Measurements from ENCODE around the gene HS6ST3.

HS6ST3 gene

DNA sequence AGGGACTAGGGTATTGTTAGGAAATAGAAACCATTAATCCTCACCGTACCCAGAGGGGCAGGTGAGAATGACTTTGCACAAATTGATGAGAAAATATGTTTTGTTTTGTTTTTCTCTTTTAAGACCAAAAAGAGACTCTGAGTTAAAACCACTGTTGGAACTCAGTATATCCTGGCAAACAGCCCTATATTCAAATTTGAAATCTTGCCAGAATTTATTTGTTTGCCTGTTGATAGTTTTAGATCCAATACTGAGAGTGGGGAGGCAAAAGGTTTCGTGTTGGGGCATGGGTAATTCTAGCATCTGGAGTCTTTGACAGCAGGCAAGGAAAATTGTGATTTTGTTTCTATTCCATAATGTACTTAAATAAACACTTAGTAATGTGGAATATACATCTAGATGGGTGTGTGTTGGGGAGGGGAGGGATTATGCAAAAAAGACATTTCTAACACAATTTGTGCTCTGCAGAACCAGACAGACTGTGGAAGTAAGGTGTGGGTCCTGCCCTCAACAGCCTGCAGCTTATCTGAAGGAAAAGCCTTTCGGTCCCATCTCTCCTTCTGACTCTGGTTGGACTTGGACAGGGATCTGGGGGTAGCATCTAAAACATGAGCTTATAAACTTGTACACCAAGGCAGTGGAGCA is 713.7 kb downstream of the HS6ST3 start:
- POLR2A ChIA-PET, result interaction anchor here (0.7 kb wide), 1 partner anchor 594 kb away, joined by 3 read pairs; no protein-coding TSS in a partner anchor
- DNase-seq (ENCODE audit: extremely low spot score), result no peak
- CTCF ChIA-PET, result no interaction called here
- TF ChIP-seq, protein P1, sequence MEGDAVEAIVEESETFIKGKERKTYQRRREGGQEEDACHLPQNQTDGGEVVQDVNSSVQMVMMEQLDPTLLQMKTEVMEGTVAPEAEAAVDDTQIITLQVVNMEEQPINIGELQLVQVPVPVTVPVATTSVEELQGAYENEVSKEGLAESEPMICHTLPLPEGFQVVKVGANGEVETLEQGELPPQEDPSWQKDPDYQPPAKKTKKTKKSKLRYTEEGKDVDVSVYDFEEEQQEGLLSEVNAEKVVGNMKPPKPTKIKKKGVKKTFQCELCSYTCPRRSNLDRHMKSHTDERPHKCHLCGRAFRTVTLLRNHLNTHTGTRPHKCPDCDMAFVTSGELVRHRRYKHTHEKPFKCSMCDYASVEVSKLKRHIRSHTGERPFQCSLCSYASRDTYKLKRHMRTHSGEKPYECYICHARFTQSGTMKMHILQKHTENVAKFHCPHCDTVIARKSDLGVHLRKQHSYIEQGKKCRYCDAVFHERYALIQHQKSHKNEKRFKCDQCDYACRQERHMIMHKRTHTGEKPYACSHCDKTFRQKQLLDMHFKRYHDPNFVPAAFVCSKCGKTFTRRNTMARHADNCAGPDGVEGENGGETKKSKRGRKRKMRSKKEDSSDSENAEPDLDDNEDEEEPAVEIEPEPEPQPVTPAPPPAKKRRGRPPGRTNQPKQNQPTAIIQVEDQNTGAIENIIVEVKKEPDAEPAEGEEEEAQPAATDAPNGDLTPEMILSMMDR (IDR thresholded peaks at IDR 0.05; ENCODE audit: control extremely low read depth, extremely low read depth, low read depth, missing control alignments), result no peak

DNA sequence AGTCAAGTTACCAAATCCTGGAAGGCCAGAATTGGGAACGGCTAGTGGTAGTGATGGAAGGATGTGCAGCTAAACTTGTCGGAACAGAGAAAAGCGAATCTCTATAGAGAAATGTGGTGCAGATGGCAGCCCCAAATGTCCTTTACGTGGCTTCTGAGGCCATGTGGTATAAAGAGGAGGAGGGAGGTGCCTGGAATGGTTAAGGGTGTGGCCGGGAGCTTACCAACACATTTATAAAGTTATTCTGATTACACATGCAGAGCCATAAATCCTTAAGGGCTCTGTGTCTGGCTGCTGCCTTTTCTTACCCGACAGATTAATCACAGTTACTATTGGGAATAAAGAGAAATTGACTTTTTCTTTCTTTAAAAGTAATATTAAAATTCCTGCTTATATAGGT is 714.3 kb downstream of the HS6ST3 start:
- CTCF ChIA-PET, result interaction anchor here (2.1 kb wide), 1 partner anchor 13 kb away, joined by 7 read pairs; no protein-coding TSS in a partner anchor
- TF ChIP-seq, protein P1 (IDR thresholded peaks at IDR 0.05; ENCODE audit: control extremely low read depth, extremely low read depth, low read depth, missing control alignments), result no peak
- DNase-seq (ENCODE audit: extremely low spot score), result no peak
- POLR2A ChIA-PET, result interaction anchor here (0.7 kb wide), 1 partner anchor 593 kb away, joined by 3 read pairs; no protein-coding TSS in a partner anchor

- ChIA-PET CTCF (no interaction called here), POLR2A (no interaction called here)
- DNase-seq (ENCODE audit: extremely low spot score), result no peak
- TF ChIP-seq, protein P1 (IDR thresholded peaks at IDR 0.05; ENCODE audit: control extremely low read depth, extremely low read depth, low read depth, missing control alignments), result no peak
These were observed 716.8 kb downstream of the HS6ST3 start for GRCh38 chr13:96806746-96807145.

GRCh38 chr13:96809366-96810096 is 719.6 kb downstream of the HS6ST3 start:
- no peak for DNase-seq (ENCODE audit: extremely low spot score)
- TF ChIP-seq, protein P1 (IDR thresholded peaks at IDR 0.05; ENCODE audit: control extremely low read depth, extremely low read depth, low read depth, missing control alignments), result no peak
- ChIA-PET CTCF (interaction anchor here (0.9 to 1.3 kb wide), 3 partner anchors 9 to 12 kb away, joined by 3 to 4 read pairs (median 3); no protein-coding TSS in a partner anchor), POLR2A (no interaction called here)

GRCh38 chr13:96810104-96810503 is 720.2 kb downstream of the HS6ST3 start:
- POLR2A ChIA-PET, result no interaction called here
- no peak for DNase-seq (ENCODE audit: extremely low spot score)
- CTCF ChIA-PET, result interaction anchor here (0.9 to 1.3 kb wide), 2 partner anchors 8 to 12 kb away, joined by 3 to 4 read pairs; no protein-coding TSS in a partner anchor
- TF ChIP-seq, protein P1 (IDR thresholded peaks at IDR 0.05; ENCODE audit: control extremely low read depth, extremely low read depth, low read depth, missing control alignments), result no peak

DNA sequence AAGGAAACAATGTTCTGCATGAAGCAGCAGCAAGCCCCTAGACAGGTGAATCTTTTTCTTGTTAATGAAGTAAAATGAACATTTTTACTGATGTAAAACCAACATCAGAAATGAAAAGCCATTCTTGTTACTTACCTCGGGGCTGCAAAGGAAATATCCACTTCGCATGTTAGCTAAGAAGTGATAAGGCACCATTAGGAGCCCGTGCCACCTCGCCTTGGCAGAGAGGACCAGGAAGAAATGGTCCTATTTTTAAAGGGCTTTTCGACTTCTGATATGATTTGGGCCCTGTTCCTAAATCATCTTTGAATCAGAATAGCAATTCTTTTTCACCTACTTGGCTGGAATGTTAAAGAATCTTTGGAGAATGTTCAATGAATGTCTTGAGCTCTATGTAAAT is 721.1 kb downstream of the HS6ST3 start:
- ChIA-PET CTCF (interaction anchor here (1.3 kb wide), 1 partner anchor 9 kb away, joined by 3 read pairs; no protein-coding TSS in a partner anchor), POLR2A (no interaction called here)
- no peak for DNase-seq (ENCODE audit: extremely low spot score)
- TF ChIP-seq, protein P1 (IDR thresholded peaks at IDR 0.05; ENCODE audit: control extremely low read depth, extremely low read depth, low read depth, missing control alignments), result no peak

All from GM10248 (cell line).